Spleen (tissue), 11 donors: ENCODE data around the gene SPRED3. TPM values are rescaled to one million over a fixed set of nuclear protein-coding genes. Genes with fewer than 3 reads are reported as not detected.
A peak's percentile ranks its signal among the peaks of the same experiment; 100 is the strongest.

Experiments used
- DNase-seq: peaks from one replicate; pipeline ENCODE4 v3.0.0-alpha.2; 2020
- H3K27ac ChIP-seq, 8 donors: fragments of 200-600 bp; sonication (generic) in 7 of 8; 1 replicate in 4 of 8; 2 replicates in 4 of 8; pipeline versions ENCODE4 v1.5.0 to v1.8.0; 2016 to 2021; ENCODE audit warnings: inconsistent platforms in 4 of 8, mild to moderate bottlenecking in 4 of 8, moderate library complexity in 1 of 8
- H3K27me3 ChIP-seq, 7 donors: fragments of 200-600 bp; sonication (generic) in 6 of 7; replicated peaks in 1 of 7; 1 replicate in 4 of 7; 2 replicates in 3 of 7; pipeline versions ENCODE4 v1.5.0 to v1.8.0; 2016 to 2021; ENCODE audit warnings: inconsistent platforms in 3 of 7, mild to moderate bottlenecking in 1 of 7
- H3K36me3 ChIP-seq, 6 donors: fragments of 200-600 bp; sonication (generic) in 5 of 6; 1 replicate in 4 of 6; 2 replicates in 2 of 6; pipeline versions ENCODE4 v1.5.0 to v1.8.0; 2016 to 2021; ENCODE audit warnings: inconsistent platforms in 2 of 6
- H3K4me1 ChIP-seq, 6 donors: fragments of 200-600 bp; sonication (generic) in 5 of 6; 1 replicate in 3 of 6; 2 replicates in 3 of 6; pipeline versions ENCODE4 v1.5.0 to v1.8.0; 2016 to 2021; ENCODE audit warnings: inconsistent platforms in 3 of 6
- H3K4me3 ChIP-seq, 8 donors: fragments of 200-600 bp; sonication (generic) in 7 of 8; 1 replicate in 4 of 8; 2 replicates in 4 of 8; pipeline versions ENCODE4 v1.5.0 to v1.8.0; 2016 to 2021; ENCODE audit warnings: inconsistent platforms in 4 of 8, mild to moderate bottlenecking in 4 of 8, moderate library complexity in 2 of 8
- H3K9me3 ChIP-seq, 8 donors: fragments of 200-600 bp; sonication (generic) in 7 of 8; 1 replicate in 4 of 8; 2 replicates in 4 of 8; pipeline versions ENCODE4 v1.5.0 to v1.8.0; 2016 to 2021; ENCODE audit warnings: inconsistent platforms in 4 of 8
- CTCF ChIP-seq, 11 experiments: fragments of 200-600 bp in 7 of 11; fragments of 450-650 bp in 4 of 11; sonication (generic) in 4 of 11; IDR thresholded peaks in 8 of 11; conservative IDR thresholded peaks in 3 of 11; 1 replicate in 7 of 11; 2 replicates in 4 of 11; pipeline versions ENCODE4 v1.4.0 to v1.8.0; 2016 to 2021; ENCODE audit warnings: antibody characterized with exemption in 11 of 11, inconsistent platforms in 4 of 11, mild to moderate bottlenecking in 1 of 11
- POLR2A ChIP-seq, 3 donors: fragments of 450-650 bp; IDR thresholded peaks; one replicate each; pipeline ENCODE4 v1.5.1; 2017; ENCODE audit warnings: antibody characterized with exemption in 3 of 3, mild to moderate bottlenecking in 1 of 3
- POLR2AphosphoS5 ChIP-seq, 3 donors: sonication (generic); formaldehyde crosslinking; IDR thresholded peaks; one replicate each; pipeline ENCODE4 v1.5.1; 2017; ENCODE audit warnings: antibody characterized with exemption in 3 of 3
- WGBS, 5 donors: extraction: QIAGEN DNeasy Blood & Tissue Kit in 3 of 5; methylation state at CpG; one replicate each; pipeline versions ENCODE4 v1.1.5 to v1.1.7; 2013 to 2018; 5-methylcytosine and 5-hydroxymethylcytosine counted together
- intact Hi-C: fragments of 100-400 bp; cut with DNase I; formaldehyde crosslinking; loops from one replicate; pipeline ENCODE4 v1.15.0; 2023; ENCODE audit warnings: low total_unique reads
- polyA plus RNA-seq, 3 donors: library from polyadenylated mRNA; stranded (reverse); fragments of 200-250 nt; gene quantifications; one replicate each; pipeline ENCODE4 v1.2.1, GENCODE V29; 2013
- total RNA-seq, 7 donors: library from RNA; depleted of rRNA in 3 of 7; stranded (reverse); fragments of >200 nt in 3 of 7; fragmentation: NEBNext Ultra II Directional in 4 of 7; extraction: Animal tissue kit (Norgen Biotek cat#: 25700) in 4 of 7; gene quantifications; one replicate each; pipeline versions ENCODE4 v1.1.0 to v1.2.1, GENCODE V29; 2016 to 2021
- donor health status: healthy with polysubstance abuse.
- donor health status: DM: no; HTN: no; CAD: no; lungs with moderate emphysema.
- donor health status: DM: no; HTN: no; CAD: no.
- donor health status: Bipolar disorder and iron deficiency.
- donor health status: healthy.
- donor health status: DM: no; HTN: no; CAD: no.
- donor health status: DM: yes; HTN: yes; CAD: no.

Gene SPRED3
- total and polyA plus RNA-seq, 10 donors: 0.03 to 1.2 (median 0.45) TPM; not detected in 1

- no peak for TF ChIP-seq POLR2A (IDR thresholded peaks at IDR 0.05)
- TF ChIP-seq POLR2AphosphoS5 (IDR thresholded peaks at IDR 0.05): no peak
- TF ChIP-seq CTCF (IDR thresholded peaks at IDR 0.05 in 8 of 11, conservative IDR thresholded peaks at IDR 0.05 in 3 of 11): no peak
- H3K4me1 ChIP-seq: peaks cover 22 to 37% (median 27%) of the 10 kb centered on the region in 6 donors
- intact Hi-C loops: no loop called here
- H3K27ac ChIP-seq: no peak overlapping the region
- H3K27me3 ChIP-seq: peaks cover 0 to 52% (median 32%) of the 10 kb centered on the region in 7 donors
- 93 to 96% (median 95%) methylated on average over 9 to 10 of the region's 10 CpGs for WGBS, 5 donors
- no peak for DNase-seq
- no peak overlapping the region for H3K4me3 ChIP-seq
- no peaks in the 10 kb centered on the region for H3K9me3 ChIP-seq
- H3K36me3 ChIP-seq: peaks cover 6 to 83% (median 64%) of the 10 kb centered on the region in 6 donors
These were observed 5.3 kb upstream of the SPRED3 start for GRCh38 chr19:38383184-38383583.

GRCh38 chr19:38383743-38384142 is 4.8 kb upstream of the SPRED3 start:
- Histone ChIP-seq H3K4me3 (no peak overlapping the region), H3K27me3 (peaks cover 0 to 58% (median 38%) of the 10 kb centered on the region in 7 donors), H3K4me1 (peaks cover 26 to 42% (median 32%) of the 10 kb centered on the region in 6 donors), H3K36me3 (peaks cover 6 to 77% (median 61%) of the 10 kb centered on the region in 6 donors), H3K9me3 (no peaks in the 10 kb centered on the region), H3K27ac (no peak overlapping the region)
- intact Hi-C loops: no loop called here
- WGBS, 5 donors: 94 to 100% (median 96%) methylated on average over 2 of the region's 2 CpGs
- DNase-seq: no peak
- TF ChIP-seq CTCF (IDR thresholded peaks at IDR 0.05 in 8 of 11, conservative IDR thresholded peaks at IDR 0.05 in 3 of 11): no peak
- no peak for TF ChIP-seq POLR2A (IDR thresholded peaks at IDR 0.05)

- 81 to 92% (median 88%) methylated on average over 5 to 10 of the region's 10 CpGs for WGBS, 5 donors
- DNase-seq: no peak
- Histone ChIP-seq H3K36me3 (peaks cover 6 to 70% (median 55%) of the 10 kb centered on the region in 6 donors), H3K9me3 (no peaks in the 10 kb centered on the region), H3K27ac (no peak overlapping the region), H3K4me1 (peaks cover 30 to 49% (median 39%) of the 10 kb centered on the region in 6 donors), H3K4me3 (no peak overlapping the region), H3K27me3 (peaks cover 0 to 64% (median 44%) of the 10 kb centered on the region in 7 donors)
- intact Hi-C loops: no loop called here
- TF ChIP-seq CTCF (IDR thresholded peaks at IDR 0.05 in 8 of 11, conservative IDR thresholded peaks at IDR 0.05 in 3 of 11): no peak
- TF ChIP-seq POLR2A (IDR thresholded peaks at IDR 0.05): no peak
- TF ChIP-seq POLR2AphosphoS5 (IDR thresholded peaks at IDR 0.05): no peak
These were observed 4.1 kb upstream of the SPRED3 start for GRCh38 chr19:38384209-38385027.

GRCh38 chr19:38385057-38385803 is 3.3 kb upstream of the SPRED3 start:
- peak overlapping the region in 1 of 8 donors; percentile 73 for H3K4me3 ChIP-seq
- DNase-seq: no peak
- intact Hi-C loops: no loop called here
- H3K27me3 ChIP-seq: peaks cover 0 to 72% (median 48%) of the 10 kb centered on the region in 7 donors
- peaks cover 3 to 62% (median 46%) of the 10 kb centered on the region in 6 donors for H3K36me3 ChIP-seq
- no peak overlapping the region for H3K27ac ChIP-seq
- 78 to 88% (median 87%) methylated on average over 31 to 40 of the region's 40 CpGs for WGBS, 5 donors
- H3K9me3 ChIP-seq: no peaks in the 10 kb centered on the region
- peaks cover 30 to 52% (median 42%) of the 10 kb centered on the region in 6 donors for H3K4me1 ChIP-seq
- TF ChIP-seq POLR2AphosphoS5 (IDR thresholded peaks at IDR 0.05) (peak in 2 of 3 donors; percentile 11 to 46), POLR2A (IDR thresholded peaks at IDR 0.05) (no peak)
